ENCODE data around the gene SIX2. TPM values are rescaled to one million over a fixed set of nuclear protein-coding genes. Genes with fewer than 3 reads are reported as not detected.
A peak's percentile ranks its signal among the peaks of the same experiment; 100 is the strongest.
"Not testable (repeated sequence)": the region's sequence is repeated elsewhere in the genome, so short reads cannot be mapped to it uniquely, and the experiment has no call there.

Gene SIX2
- total RNA-seq (2014; rRNA removed; shearing (Covaris generic)) = 0.07 and 0.80 TPM in 2 replicates

DNA sequence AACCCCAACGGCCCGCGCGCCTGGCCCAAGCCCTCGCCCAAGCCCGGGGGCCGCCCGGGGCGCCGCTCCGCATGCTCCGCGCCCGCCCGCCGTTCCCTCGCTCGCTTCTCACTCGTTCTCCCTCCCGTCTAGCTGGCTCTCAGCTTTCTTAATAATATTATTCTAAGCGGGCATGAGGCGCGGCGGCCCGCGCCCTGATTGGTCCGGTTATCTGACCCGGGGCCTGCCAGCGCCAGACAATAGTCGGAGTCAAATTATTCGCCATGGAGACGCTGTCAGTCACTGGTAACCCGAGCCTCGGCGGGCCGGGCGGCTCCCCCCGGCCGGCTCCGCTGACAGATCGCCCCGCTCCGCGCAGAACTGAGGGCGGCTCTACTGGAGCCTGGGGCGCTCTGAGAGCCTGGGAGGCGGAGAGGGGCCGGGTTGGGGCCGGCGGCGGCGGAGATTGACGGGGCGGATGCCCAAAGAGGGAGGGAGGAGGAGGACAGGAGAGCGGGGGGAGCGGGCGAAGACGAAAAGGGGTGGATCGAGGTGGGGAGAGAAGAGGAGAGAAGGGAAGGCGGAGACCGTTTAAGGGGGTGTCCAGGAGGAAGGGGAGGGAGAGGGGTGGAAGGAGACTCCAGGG lies at the start of gene SIX2:
Gene SIX2 (minus strand): TSS at position 150 of the 625 bp plus-strand sequence. CDS start 342 bp downstream, outside the sequence.
- Histone ChIP-seq H3K4me3 (ENCODE audit: insufficient read depth, low read depth, low read length) (peak within 1 kb of the TSS; percentile 50), H3K27me3 (ENCODE audit: control insufficient read depth, insufficient read depth, low read length) (peaks cover 90% of the 10 kb centered on the region), H3K36me3 (replicated peaks; ENCODE audit: control insufficient read depth, insufficient read depth, low read length) (no peaks in the 10 kb centered on the region)
- DNase-seq = peak; percentile 99

DNA sequence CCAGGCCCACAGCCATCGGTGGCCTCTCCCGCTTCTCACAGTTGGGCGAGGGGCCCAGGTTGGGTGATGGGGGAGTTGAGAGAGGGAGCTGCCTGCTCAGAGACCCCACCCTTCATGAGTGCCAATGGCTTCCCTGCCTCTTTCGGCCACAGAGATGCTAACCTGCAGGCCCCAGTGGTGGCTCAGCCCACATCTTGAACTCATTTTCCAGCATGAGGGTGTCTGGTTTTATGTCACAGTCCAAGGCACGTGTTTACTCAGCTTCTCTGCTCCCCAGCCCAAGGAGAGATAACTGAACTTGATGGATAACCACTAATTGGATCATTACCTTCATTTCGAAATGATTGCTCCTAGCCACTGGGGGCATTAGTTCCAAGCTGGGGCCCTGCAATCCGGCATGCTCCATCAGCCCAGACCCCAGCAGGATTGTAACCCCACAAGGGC lies 45.9 kb upstream of the SIX2 start:
- Histone ChIP-seq H3K4me3 (ENCODE audit: insufficient read depth, low read depth, low read length) (no peak overlapping the region), H3K27me3 (ENCODE audit: control insufficient read depth, insufficient read depth, low read length) (no peaks in the 10 kb centered on the region), H3K36me3 (replicated peaks; ENCODE audit: control insufficient read depth, insufficient read depth, low read length) (no peaks in the 10 kb centered on the region)
- DNase-seq = peak; percentile 55

DNA sequence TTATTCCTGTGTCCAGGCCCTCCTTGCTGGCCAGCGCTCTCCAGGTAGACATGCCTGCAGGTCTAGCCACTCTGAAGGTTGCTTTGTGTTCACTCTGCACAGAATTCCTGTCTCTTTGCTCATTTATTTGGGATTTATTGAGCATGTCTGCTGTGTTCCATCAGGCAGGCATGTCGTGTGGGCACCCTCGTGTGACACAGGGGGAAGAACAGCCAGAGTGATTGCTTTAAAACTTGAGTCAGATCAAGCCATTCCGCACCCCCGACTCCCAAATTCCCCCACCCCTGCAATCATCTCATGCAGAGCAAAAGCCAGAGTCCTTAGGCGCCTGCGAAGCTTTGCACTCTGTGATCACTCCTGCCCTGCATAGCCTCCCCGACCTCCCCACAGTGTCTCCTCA lies 44.7 kb upstream of the SIX2 start:
- H3K4me3 ChIP-seq (ENCODE audit: insufficient read depth, low read depth, low read length) = no peak overlapping the region
- H3K36me3 ChIP-seq (replicated peaks; ENCODE audit: control insufficient read depth, insufficient read depth, low read length) = no peaks in the 10 kb centered on the region
- DNase-seq = no peak
- H3K27me3 ChIP-seq (ENCODE audit: control insufficient read depth, insufficient read depth, low read length) = no peaks in the 10 kb centered on the region

- Histone ChIP-seq H3K36me3 (replicated peaks; ENCODE audit: control insufficient read depth, insufficient read depth, low read length) (no peaks in the 10 kb centered on the region), H3K4me3 (ENCODE audit: insufficient read depth, low read depth, low read length) (no peak overlapping the region), H3K27me3 (ENCODE audit: control insufficient read depth, insufficient read depth, low read length) (no peaks in the 10 kb centered on the region)
- no peak for DNase-seq
These were observed 43.2 kb upstream of the SIX2 start for GRCh38 chr2:45052388-45052928.

DNA sequence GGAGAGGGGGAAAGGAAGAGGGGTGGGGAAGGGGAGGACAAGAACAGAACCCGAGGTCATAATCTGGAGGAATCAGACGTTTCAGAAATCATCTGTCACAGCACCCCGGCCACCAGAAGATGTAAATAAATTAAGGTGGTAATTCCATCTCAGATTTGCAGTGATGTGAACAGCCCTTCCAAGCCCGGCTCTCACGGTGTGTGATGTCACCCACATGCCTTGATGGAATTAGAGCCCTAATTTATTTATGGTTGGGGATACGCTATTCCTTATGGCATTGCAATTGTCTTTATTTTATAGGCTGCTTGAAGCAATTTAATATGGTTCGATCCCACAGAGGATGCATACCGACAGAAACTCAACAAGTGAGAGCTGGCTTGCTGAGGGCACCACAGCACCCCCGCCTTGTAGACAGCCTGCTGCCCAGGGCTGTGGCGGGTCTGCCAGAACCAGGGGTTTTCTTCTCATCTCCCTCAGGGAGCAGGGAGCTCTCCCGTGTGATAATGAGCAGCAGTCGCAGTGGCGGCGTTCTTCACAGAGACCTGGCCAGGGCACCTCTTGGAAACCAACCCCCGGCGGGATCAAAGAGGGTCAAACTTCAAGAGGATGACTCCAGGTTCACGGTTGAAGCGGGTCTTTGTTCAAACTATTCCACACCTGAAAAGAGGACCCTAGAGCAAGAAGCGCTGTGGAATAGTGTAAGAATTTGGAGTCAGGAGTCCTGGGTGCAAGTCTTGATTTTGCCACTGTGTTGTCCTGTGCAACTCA lies 40.5 kb upstream of the SIX2 start:
- H3K4me3 ChIP-seq (ENCODE audit: insufficient read depth, low read depth, low read length) = no peak overlapping the region
- H3K27me3 ChIP-seq (ENCODE audit: control insufficient read depth, insufficient read depth, low read length) = no peaks in the 10 kb centered on the region
- no peaks in the 10 kb centered on the region for H3K36me3 ChIP-seq (replicated peaks; ENCODE audit: control insufficient read depth, insufficient read depth, low read length)
- DNase-seq = no peak

DNA sequence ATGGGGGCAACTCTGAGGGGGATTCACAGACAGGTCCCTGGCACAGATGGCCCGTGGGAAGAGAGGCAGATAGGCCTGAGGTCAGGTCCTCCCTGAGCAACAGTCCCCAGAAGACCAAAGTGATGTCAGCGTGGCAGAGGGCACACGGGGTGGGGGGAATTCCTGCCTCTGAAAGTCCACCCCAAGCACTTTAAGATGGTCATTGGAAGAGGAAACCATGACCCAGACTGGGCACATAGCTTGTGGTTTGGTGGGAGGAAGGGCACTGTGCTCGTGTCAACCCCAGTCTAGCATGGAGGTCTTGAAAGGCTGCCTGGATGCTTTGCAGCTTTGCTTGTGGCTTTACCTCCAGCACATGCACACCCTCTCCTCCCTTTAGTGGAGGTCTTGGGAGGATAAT lies 38.0 kb upstream of the SIX2 start:
- DNase-seq = no peak

DNA sequence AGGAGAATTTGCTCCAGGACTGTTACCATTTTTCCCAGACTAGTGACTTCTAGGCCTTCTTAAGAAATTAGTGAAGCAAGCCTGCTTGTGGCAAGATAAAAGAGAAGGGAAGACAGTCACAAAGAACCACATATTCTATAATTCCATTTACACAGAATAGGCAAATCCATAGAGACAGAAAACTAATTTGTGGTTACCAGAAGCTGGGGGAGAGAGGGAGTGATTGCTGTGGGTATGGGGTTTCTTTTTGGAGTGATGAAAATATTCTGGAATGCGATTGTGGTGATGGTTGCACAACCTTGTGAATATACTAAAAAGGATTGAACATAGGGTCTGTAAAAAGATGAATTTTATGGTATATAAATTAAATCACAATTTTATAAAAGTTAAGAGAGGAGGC lies 37.5 kb upstream of the SIX2 start:
- no peaks in the 10 kb centered on the region for H3K27me3 ChIP-seq (ENCODE audit: control insufficient read depth, insufficient read depth, low read length)
- DNase-seq = no peak
- H3K4me3 ChIP-seq (ENCODE audit: insufficient read depth, low read depth, low read length) = no peak overlapping the region
- no peaks in the 10 kb centered on the region for H3K36me3 ChIP-seq (replicated peaks; ENCODE audit: control insufficient read depth, insufficient read depth, low read length)

More for the DNA sequence above, 38.0 kb upstream of the SIX2 start:
- Histone ChIP-seq H3K36me3 (replicated peaks; ENCODE audit: control insufficient read depth, insufficient read depth, low read length) (no peaks in the 10 kb centered on the region), H3K4me3 (ENCODE audit: insufficient read depth, low read depth, low read length) (no peak overlapping the region), H3K27me3 (ENCODE audit: control insufficient read depth, insufficient read depth, low read length) (no peaks in the 10 kb centered on the region)

GRCh38 chr2:45045706-45046105 lies 36.5 kb upstream of the SIX2 start:
- no peaks in the 10 kb centered on the region for H3K36me3 ChIP-seq (replicated peaks; ENCODE audit: control insufficient read depth, insufficient read depth, low read length)
- no peaks in the 10 kb centered on the region for H3K27me3 ChIP-seq (ENCODE audit: control insufficient read depth, insufficient read depth, low read length)
- DNase-seq = no peak
- no peak overlapping the region for H3K4me3 ChIP-seq (ENCODE audit: insufficient read depth, low read depth, low read length)

- H3K27me3 ChIP-seq (ENCODE audit: control insufficient read depth, insufficient read depth, low read length) = no peaks in the 10 kb centered on the region
- no peak overlapping the region for H3K4me3 ChIP-seq (ENCODE audit: insufficient read depth, low read depth, low read length)
- no peak for DNase-seq
- no peaks in the 10 kb centered on the region for H3K36me3 ChIP-seq (replicated peaks; ENCODE audit: control insufficient read depth, insufficient read depth, low read length)
These were observed 35.7 kb upstream of the SIX2 start for GRCh38 chr2:45044916-45045315.

GRCh38 chr2:45043174-45043573 lies 33.9 kb upstream of the SIX2 start:
- Histone ChIP-seq H3K4me3 (ENCODE audit: insufficient read depth, low read depth, low read length) (no peak overlapping the region), H3K36me3 (replicated peaks; ENCODE audit: control insufficient read depth, insufficient read depth, low read length) (no peaks in the 10 kb centered on the region), H3K27me3 (ENCODE audit: control insufficient read depth, insufficient read depth, low read length) (no peaks in the 10 kb centered on the region)
- DNase-seq = no peak

- Histone ChIP-seq H3K4me3 (ENCODE audit: insufficient read depth, low read depth, low read length) (no peak overlapping the region), H3K36me3 (replicated peaks; ENCODE audit: control insufficient read depth, insufficient read depth, low read length) (no peaks in the 10 kb centered on the region), H3K27me3 (ENCODE audit: control insufficient read depth, insufficient read depth, low read length) (no peaks in the 10 kb centered on the region)
- no peak for DNase-seq
These were observed 33.1 kb upstream of the SIX2 start for GRCh38 chr2:45042401-45042800.

GRCh38 chr2:45040786-45041185 lies 31.5 kb upstream of the SIX2 start:
- H3K36me3 ChIP-seq (replicated peaks; ENCODE audit: control insufficient read depth, insufficient read depth, low read length) = no peaks in the 10 kb centered on the region
- H3K27me3 ChIP-seq (ENCODE audit: control insufficient read depth, insufficient read depth, low read length) = no peaks in the 10 kb centered on the region
- DNase-seq = no peak
- no peak overlapping the region for H3K4me3 ChIP-seq (ENCODE audit: insufficient read depth, low read depth, low read length)

DNA sequence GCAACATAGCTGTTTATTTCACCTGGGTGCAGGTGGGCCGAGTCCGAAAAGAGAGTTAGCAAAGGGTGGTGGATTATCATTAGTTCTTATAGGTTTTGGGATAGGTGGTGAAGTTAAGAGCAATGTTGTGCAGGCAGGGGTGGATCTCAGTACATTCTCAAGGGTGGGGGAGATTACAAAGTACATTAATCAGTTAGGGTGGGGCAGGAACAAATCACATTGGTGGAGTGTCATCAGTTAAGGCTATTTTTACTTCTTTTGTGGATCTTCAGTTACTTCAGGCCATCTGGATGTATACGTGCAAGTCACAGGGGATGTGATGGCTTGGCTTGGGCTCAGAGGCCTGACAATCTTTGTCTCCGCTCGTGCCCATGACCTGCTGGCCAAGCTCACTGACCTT lies 30.6 kb upstream of the SIX2 start:
- not testable (repeated sequence) for H3K27me3 ChIP-seq (ENCODE audit: control insufficient read depth, insufficient read depth, low read length); DNase-seq; H3K4me3 ChIP-seq (ENCODE audit: insufficient read depth, low read depth, low read length); H3K36me3 ChIP-seq (replicated peaks; ENCODE audit: control insufficient read depth, insufficient read depth, low read length)

DNA sequence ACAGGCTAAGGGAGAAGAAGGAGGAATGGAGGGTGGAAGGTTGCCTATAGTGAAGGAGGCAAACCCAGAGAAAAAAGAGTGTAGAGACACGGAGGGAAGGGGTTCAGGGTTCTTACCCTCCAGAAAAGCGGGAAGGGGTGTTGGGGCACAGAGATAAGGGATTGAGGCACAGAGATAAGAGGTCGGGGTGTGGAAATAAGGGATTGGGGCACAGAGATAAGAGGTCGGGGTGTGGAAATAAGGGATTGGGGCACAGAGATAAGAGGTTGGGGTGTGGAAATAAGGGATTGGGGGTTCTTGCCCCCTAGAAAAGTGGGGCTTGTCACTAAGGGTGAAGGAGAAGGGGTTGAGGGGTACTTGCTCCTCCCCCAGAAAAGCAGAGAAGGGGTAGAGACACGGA lies 29.6 kb upstream of the SIX2 start:
- not testable (repeated sequence) for H3K4me3 ChIP-seq (ENCODE audit: insufficient read depth, low read depth, low read length); DNase-seq; H3K36me3 ChIP-seq (replicated peaks; ENCODE audit: control insufficient read depth, insufficient read depth, low read length); H3K27me3 ChIP-seq (ENCODE audit: control insufficient read depth, insufficient read depth, low read length)

DNA sequence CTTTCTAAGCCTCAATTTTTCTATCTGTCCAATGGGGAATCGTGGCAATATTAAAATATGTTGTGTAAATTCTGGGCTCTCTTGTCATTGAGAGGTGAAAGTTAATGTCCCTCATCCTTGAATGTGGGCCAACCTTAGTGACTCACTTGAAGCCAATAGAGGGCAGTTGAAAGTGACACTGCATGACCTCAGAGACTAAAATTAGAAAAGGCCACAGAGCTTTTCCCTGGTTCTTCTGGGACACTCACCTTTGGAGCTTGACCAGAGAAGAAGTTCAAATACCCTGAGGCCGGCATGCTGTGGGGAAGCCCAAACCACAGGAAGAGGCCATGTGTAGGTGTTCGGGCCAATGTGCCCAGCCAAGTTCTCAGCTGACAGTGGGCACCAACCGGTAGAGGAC lies 24.1 kb upstream of the SIX2 start:
- Histone ChIP-seq H3K27me3 (ENCODE audit: control insufficient read depth, insufficient read depth, low read length) (no peaks in the 10 kb centered on the region), H3K4me3 (ENCODE audit: insufficient read depth, low read depth, low read length) (no peak overlapping the region), H3K36me3 (replicated peaks; ENCODE audit: control insufficient read depth, insufficient read depth, low read length) (no peaks in the 10 kb centered on the region)
- DNase-seq = no peak
